GM12875 (cell line): Measurements from ENCODE around the gene ABTB1.
"Not testable (repeated sequence)": the region's sequence is repeated elsewhere in the genome, so short reads cannot be mapped to it uniquely, and the experiment has no call there.

Experiments used
- H3K4me3 ChIP-seq: one replicate; pipeline ENCODE4 v1.5.1; 2011; ENCODE audit warnings: low read depth, low read length, control low read depth
- CTCF ChIP-seq: IDR thresholded peaks from 2 replicates; pipeline ENCODE4 v1.5.1; 2011; ENCODE audit warnings: low read depth, mild to moderate bottlenecking, control low read depth, inconsistent platforms, low read length, moderate library complexity, borderline replicate concordance; ENCODE audit not compliant: insufficient read depth

The ABTB1 gene

GRCh38 chr3:127699416-127700300 is 26.9 kb downstream of the ABTB1 start:
- no peak overlapping the region for H3K4me3 ChIP-seq
- no peak for TF ChIP-seq CTCF

GRCh38 chr3:127700406-127700805 is 27.7 kb downstream of the ABTB1 start:
- TF ChIP-seq CTCF, result no peak
- H3K4me3 ChIP-seq, result no peak overlapping the region

GRCh38 chr3:127701280-127701911 is 28.6 kb downstream of the ABTB1 start:
- no peak for TF ChIP-seq CTCF
- no peak overlapping the region for H3K4me3 ChIP-seq

GRCh38 chr3:127702151-127702578 is 29.4 kb downstream of the ABTB1 start:
- no peak overlapping the region for H3K4me3 ChIP-seq
- no peak for TF ChIP-seq CTCF

- not testable (repeated sequence) for H3K4me3 ChIP-seq
Observed at GRCh38 chr3:127704840-127705239, 32.1 kb downstream of the ABTB1 start.

- no peak for TF ChIP-seq CTCF
- H3K4me3 ChIP-seq, result no peak overlapping the region
Observed at GRCh38 chr3:127706312-127706711, 33.6 kb downstream of the ABTB1 start.

GRCh38 chr3:127706785-127707351 is 34.1 kb downstream of the ABTB1 start:
- no peak overlapping the region for H3K4me3 ChIP-seq
- TF ChIP-seq CTCF, result no peak
